Keratinocyte (primary cell): ENCODE measurements around the gene SLC26A8. TPM values are rescaled to one million over a fixed set of nuclear protein-coding genes. Genes with fewer than 3 reads are reported as not detected.

Experiments used
- DNase-seq: peaks from one replicate; pipeline ENCODE4 v3.0.0-alpha.2; 2011; ENCODE audit warnings: low read depth, missing footprints, low spot score
- FAIRE-seq: peaks from 2 replicates; lab custom pipeline; 2011; peaks lifted over from hg19 to GRCh38; lab: Jason Lieb, UNC
- H2AFZ ChIP-seq: 2 replicates; pipeline ENCODE4 v1.6.0; 2012; ENCODE audit warnings: low read length, control low read depth, inconsistent platforms; ENCODE audit not compliant: control insufficient read depth
- H3K27ac ChIP-seq: 2 replicates; pipeline ENCODE4 v1.5.1; 2011; ENCODE audit warnings: low read length; ENCODE audit not compliant: control insufficient read depth, insufficient read depth
- H3K27me3 ChIP-seq: 3 replicates; pipeline ENCODE4 v1.6.0; 2011; ENCODE audit warnings: low read length; ENCODE audit not compliant: control insufficient read depth, insufficient read depth; ENCODE audit errors: extremely low read depth
- H3K36me3 ChIP-seq, 2 experiments: 2 replicates in 1 of 2; 3 replicates in 1 of 2; pipeline ENCODE4 v1.5.1; 2011; ENCODE audit warnings: low read length in 2 of 2, mild to moderate bottlenecking in 1 of 2; ENCODE audit not compliant: control insufficient read depth in 2 of 2, insufficient read depth in 2 of 2; ENCODE audit errors: extremely low read depth in 1 of 2
- H3K4me1 ChIP-seq: 3 replicates; pipeline ENCODE4 v1.5.1; 2011; ENCODE audit warnings: low read length; ENCODE audit not compliant: control insufficient read depth, insufficient read depth; ENCODE audit errors: extremely low read depth
- H3K4me2 ChIP-seq: 3 replicates; pipeline ENCODE4 v1.6.0; 2011; ENCODE audit warnings: low read depth, low read length; ENCODE audit not compliant: control insufficient read depth, insufficient read depth; ENCODE audit errors: extremely low read depth
- H3K4me3 ChIP-seq, 3 experiments: fragments of 200-600 bp in 1 of 3; sonication (generic) in 1 of 3; 2 replicates in 2 of 3; 3 replicates in 1 of 3; pipeline ENCODE4 v1.5.1; 2011 to 2016; ENCODE audit warnings: low read length in 3 of 3, mild to moderate bottlenecking in 3 of 3, control low read depth in 2 of 3, inconsistent platforms in 1 of 3, low read depth in 1 of 3, mixed read lengths in 1 of 3, mixed run types in 1 of 3, moderate library complexity in 1 of 3; ENCODE audit not compliant: control insufficient read depth in 2 of 3, insufficient read depth in 2 of 3; ENCODE audit errors: extremely low read depth in 1 of 3
- H3K79me2 ChIP-seq: 2 replicates; pipeline ENCODE4 v1.6.0; 2012; ENCODE audit warnings: low read length; ENCODE audit not compliant: control insufficient read depth, insufficient read depth
- H3K9ac ChIP-seq: 3 replicates; pipeline ENCODE4 v1.6.0; 2011; ENCODE audit warnings: low read length; ENCODE audit not compliant: control insufficient read depth, insufficient read depth; ENCODE audit errors: extremely low read depth
- H3K9me1 ChIP-seq: 3 replicates; pipeline ENCODE4 v1.6.0; 2011; ENCODE audit warnings: low read length; ENCODE audit not compliant: control insufficient read depth, insufficient read depth; ENCODE audit errors: extremely low read depth
- H3K9me3 ChIP-seq: 2 replicates; pipeline ENCODE4 v1.5.1; 2012; ENCODE audit warnings: low read depth, low read length; ENCODE audit not compliant: control insufficient read depth
- H4K20me1 ChIP-seq: 3 replicates; pipeline ENCODE4 v1.6.0; 2011; ENCODE audit warnings: low read length; ENCODE audit not compliant: control insufficient read depth, insufficient read depth; ENCODE audit errors: extremely low read depth
- CTCF ChIP-seq, 3 experiments: IDR thresholded peaks in 1 of 3; conservative IDR thresholded peaks in 1 of 3; optimal IDR thresholded peaks in 1 of 3; 2 replicates in 2 of 3; 3 replicates in 1 of 3; pipeline versions ENCODE3 to v1.5.1; 2011; ENCODE audit warnings: low read length in 3 of 3, mild to moderate bottlenecking in 3 of 3, moderate library complexity in 2 of 3, control low read depth in 1 of 3, inconsistent platforms in 1 of 3; ENCODE audit not compliant: insufficient read depth in 2 of 3; ENCODE audit errors: extremely low read depth in 1 of 3
- EZH2 ChIP-seq: IDR thresholded peaks from one replicate; pipeline ENCODE4 v1.6.1; 2012; ENCODE audit warnings: inconsistent platforms, mild to moderate bottlenecking, low read length, moderate library complexity
- dilution Hi-C: fragments of 300-500 bp; cut with MboI; formaldehyde crosslinking; loops from one replicate; pipeline ENCODE4 v1.7.0; 2020; ENCODE audit warnings: low sequenced_read_pairs; ENCODE audit not compliant: extremely low pct_ligation_motif_present
- polyA plus RNA-seq, 5 experiments: library from polyadenylated mRNA; depleted of rRNA in 3 of 5; stranded (reverse) in 3 of 5; stranded (forward) in 1 of 5; unstranded in 1 of 5; fragments of >200 nt; gene quantifications; 1 replicate in 1 of 5; 2 replicates in 3 of 5; 3 replicates in 1 of 5; pipeline versions ENCODE4 v1.2.1 to v1.2.3, GENCODE V29; 2011 to 2012; ENCODE audit warnings: missing spikeins in 2 of 5, low read depth in 1 of 5, low replicate concordance in 1 of 5

The SLC26A8 gene
- polyA plus RNA-seq, 1 donor (not counting 4 experiments of a cell fraction or from before 2014, with no cell fraction given): 0.18 TPM

- no peak for DNase-seq
- Histone ChIP-seq H2AFZ (no peak overlapping the region), H3K9ac (no peak overlapping the region), H3K79me2 (peaks cover 63% of the 10 kb centered on the region), H4K20me1 (no peaks in the 10 kb centered on the region), H3K27me3 (no peaks in the 10 kb centered on the region), H3K27ac (no peak overlapping the region), H3K4me3 (no peak overlapping the region), H3K9me1 (no peaks in the 10 kb centered on the region), H3K36me3 (peaks cover 1 to 3% of the 10 kb centered on the region in 2 experiments), H3K9me3 (no peaks in the 10 kb centered on the region), H3K4me2 (no peak overlapping the region), H3K4me1 (peaks cover 13% of the 10 kb centered on the region)
- dilution Hi-C loops: no loop called here
- FAIRE-seq: no peak
- no peak for TF ChIP-seq EZH2
- no peak for TF ChIP-seq CTCF (optimal IDR thresholded peaks at IDR 0.05 in 1 of 3, IDR thresholded peaks at IDR 0.05 in 1 of 3, conservative IDR thresholded peaks at IDR 0.05 in 1 of 3; ENCODE audit: extremely low read depth in 1 of 3, insufficient read depth in 2 of 3, low read length in 3 of 3)
These were observed 30.0 kb upstream of the SLC26A8 start for GRCh38 chr6:36054415-36054814.

GRCh38 chr6:36053878-36054277, 29.4 kb upstream of the SLC26A8 start:
- peaks cover 13% of the 10 kb centered on the region for H3K4me1 ChIP-seq
- DNase-seq: no peak
- TF ChIP-seq EZH2 (no peak), CTCF (optimal IDR thresholded peaks at IDR 0.05 in 1 of 3, IDR thresholded peaks at IDR 0.05 in 1 of 3, conservative IDR thresholded peaks at IDR 0.05 in 1 of 3; ENCODE audit: extremely low read depth in 1 of 3, insufficient read depth in 2 of 3, low read length in 3 of 3) (no peak)
- H3K9ac ChIP-seq: no peak overlapping the region
- H3K9me1 ChIP-seq: no peaks in the 10 kb centered on the region
- peaks cover 1 to 3% of the 10 kb centered on the region in 2 experiments for H3K36me3 ChIP-seq
- no peak for FAIRE-seq
- dilution Hi-C loops: no loop called here
- H3K79me2 ChIP-seq: peaks cover 69% of the 10 kb centered on the region
- no peak overlapping the region for H2AFZ ChIP-seq
- H3K27me3 ChIP-seq: no peaks in the 10 kb centered on the region
- no peak overlapping the region for H3K4me2 ChIP-seq
- H3K27ac ChIP-seq: no peak overlapping the region
- H3K4me3 ChIP-seq: no peak overlapping the region
- no peaks in the 10 kb centered on the region for H3K9me3 ChIP-seq
- no peaks in the 10 kb centered on the region for H4K20me1 ChIP-seq
